Endothelial cell of umbilical vein (primary cell): ENCODE data around the gene CYFIP1.

Experiments
- EZH2 ChIP-seq: IDR thresholded peaks from 2 replicates; pipeline ENCODE4 v1.6.1; 2012; ENCODE audit warnings: borderline replicate concordance, low read depth, mild to moderate bottlenecking, moderate library complexity, low read length, inconsistent platforms; ENCODE audit not compliant: severe bottlenecking
- JUN ChIP-seq: IDR thresholded peaks from 2 replicates; pipeline ENCODE4 v1.6.1; 2011; ENCODE audit warnings: borderline replicate concordance, low read depth; ENCODE audit not compliant: insufficient read length, insufficient read depth
- POLR2A ChIP-seq: IDR thresholded peaks from 2 replicates; pipeline ENCODE4 v1.6.1; 2012; ENCODE audit warnings: low read depth, mild to moderate bottlenecking, control low read depth, low read length
- POLR2AphosphoS5 ChIP-seq: IDR thresholded peaks from 2 replicates; pipeline ENCODE4 v1.6.1; 2012; ENCODE audit warnings: low read depth, mild to moderate bottlenecking, control low read depth, low read length, moderate library complexity; ENCODE audit not compliant: insufficient read depth
- TF ChIP-seq, protein P1 (sequence below), 2 donors: IDR thresholded peaks; 1 replicate in 1 of 2; 2 replicates in 1 of 2; pipeline ENCODE4 v1.5.1; 2011; ENCODE audit warnings: low read length in 2 of 2, mild to moderate bottlenecking in 2 of 2, moderate library complexity in 2 of 2, control low read depth in 1 of 2, inconsistent platforms in 1 of 2, low read depth in 1 of 2; ENCODE audit not compliant: insufficient read depth in 1 of 2; ENCODE audit errors: extremely low read depth in 1 of 2
- TF ChIP-seq, protein P2 (sequence below): IDR thresholded peaks from 2 replicates; pipeline ENCODE4 v1.6.1; 2011; ENCODE audit not compliant: insufficient read depth, insufficient read length

GRCh38 chr15:22918596-22919140 lies 61.5 kb downstream of the CYFIP1 start:
- TF ChIP-seq, protein P1, sequence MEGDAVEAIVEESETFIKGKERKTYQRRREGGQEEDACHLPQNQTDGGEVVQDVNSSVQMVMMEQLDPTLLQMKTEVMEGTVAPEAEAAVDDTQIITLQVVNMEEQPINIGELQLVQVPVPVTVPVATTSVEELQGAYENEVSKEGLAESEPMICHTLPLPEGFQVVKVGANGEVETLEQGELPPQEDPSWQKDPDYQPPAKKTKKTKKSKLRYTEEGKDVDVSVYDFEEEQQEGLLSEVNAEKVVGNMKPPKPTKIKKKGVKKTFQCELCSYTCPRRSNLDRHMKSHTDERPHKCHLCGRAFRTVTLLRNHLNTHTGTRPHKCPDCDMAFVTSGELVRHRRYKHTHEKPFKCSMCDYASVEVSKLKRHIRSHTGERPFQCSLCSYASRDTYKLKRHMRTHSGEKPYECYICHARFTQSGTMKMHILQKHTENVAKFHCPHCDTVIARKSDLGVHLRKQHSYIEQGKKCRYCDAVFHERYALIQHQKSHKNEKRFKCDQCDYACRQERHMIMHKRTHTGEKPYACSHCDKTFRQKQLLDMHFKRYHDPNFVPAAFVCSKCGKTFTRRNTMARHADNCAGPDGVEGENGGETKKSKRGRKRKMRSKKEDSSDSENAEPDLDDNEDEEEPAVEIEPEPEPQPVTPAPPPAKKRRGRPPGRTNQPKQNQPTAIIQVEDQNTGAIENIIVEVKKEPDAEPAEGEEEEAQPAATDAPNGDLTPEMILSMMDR (IDR thresholded peaks at IDR 0.05; ENCODE audit: extremely low read depth in 1 of 2, insufficient read depth in 1 of 2, low read depth in 1 of 2, low read length in 2 of 2), result no peak
- TF ChIP-seq JUN, result no peak
- no peak for TF ChIP-seq POLR2AphosphoS5
- no peak for TF ChIP-seq POLR2A
- TF ChIP-seq, protein P2, sequence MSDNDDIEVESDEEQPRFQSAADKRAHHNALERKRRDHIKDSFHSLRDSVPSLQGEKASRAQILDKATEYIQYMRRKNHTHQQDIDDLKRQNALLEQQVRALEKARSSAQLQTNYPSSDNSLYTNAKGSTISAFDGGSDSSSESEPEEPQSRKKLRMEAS, result no peak
- TF ChIP-seq EZH2, result no peak
